Right hindlimb (tissue), 1 donor: ENCODE data around the gene SDS.

Source experiments
- DNase-seq: peaks from one replicate; pipeline ENCODE4 v3.0.0-alpha.2; 2018

Gene SDS

DNA sequence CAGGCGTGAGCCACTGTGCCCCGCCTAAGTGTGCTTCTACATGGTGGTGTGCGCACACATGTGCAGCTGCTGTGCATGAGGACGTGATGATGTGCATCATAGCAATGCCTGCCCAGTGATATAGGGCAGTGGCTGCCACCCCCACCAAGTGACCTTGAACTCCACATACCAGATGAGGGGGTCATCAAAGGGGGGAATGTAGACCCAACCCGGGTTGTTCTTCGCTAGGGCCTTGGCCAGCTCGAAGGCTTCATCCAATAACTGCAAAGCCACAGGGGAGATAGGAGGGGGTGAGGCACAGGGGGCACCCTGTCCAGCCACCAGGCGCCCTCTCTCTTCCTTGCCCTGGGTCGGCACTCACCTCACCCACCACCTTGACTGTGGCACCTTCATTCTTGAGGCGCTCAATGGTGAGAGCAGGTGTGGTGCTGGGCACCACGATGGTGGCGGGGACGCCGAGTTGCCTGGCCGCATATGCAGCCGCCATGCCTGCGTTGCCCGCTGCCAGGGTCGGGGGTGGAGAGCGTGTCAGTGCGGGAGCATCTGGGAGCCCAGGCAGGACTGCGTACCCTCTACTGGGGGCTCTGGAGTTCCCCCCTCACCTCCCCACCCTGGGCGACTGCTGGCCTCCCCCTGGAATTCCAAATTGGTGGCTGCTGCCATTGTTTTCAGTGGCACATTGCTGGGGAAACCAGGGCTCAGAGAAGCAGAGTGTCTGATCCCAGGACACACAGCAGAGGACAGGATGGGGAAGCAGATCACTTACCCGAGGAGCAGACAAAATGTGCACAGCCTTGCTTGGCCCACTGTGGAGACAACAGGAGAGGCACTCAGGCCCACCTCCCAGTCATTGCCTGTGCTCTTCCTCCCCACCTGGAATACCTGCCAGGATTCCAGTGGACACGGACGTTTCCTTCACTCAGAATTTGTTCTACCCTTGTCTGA, 5.1 kb downstream of the SDS start:
- no peak for DNase-seq

DNA sequence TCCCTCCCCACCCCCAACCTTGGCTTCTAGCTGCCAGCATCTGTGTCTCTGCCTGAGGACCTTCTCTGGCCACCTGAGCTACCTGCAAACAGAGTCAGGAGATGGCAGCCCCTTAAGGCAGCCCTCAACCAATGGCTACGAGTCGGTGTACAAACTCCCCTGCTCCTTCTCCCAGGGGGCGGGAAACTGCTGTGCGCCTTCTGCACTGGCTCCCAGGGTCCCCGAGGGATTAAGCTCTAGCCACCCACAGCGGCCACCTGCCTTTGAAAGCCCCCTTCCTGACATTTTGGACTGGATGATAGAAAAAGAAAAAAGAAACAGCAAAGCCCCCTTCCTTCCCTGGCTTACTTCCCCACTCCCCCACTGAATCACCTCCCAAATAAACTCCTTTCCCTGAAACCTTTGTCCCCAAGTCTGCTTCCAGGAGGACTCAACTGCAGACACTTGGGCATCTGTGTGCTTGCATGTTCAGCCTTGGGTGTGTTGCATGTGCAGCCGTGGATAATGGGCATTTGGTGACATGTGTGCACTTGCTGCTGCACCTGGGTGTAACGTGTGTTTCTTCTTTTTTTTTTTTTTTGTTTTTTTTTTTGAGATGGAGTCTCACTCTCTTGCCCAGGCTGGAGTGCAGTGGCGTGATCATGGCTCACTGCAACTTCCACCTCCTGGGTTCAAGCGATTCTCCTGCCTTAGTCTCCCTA, 6.0 kb downstream of the SDS start:
- DNase-seq = no peak

DNA sequence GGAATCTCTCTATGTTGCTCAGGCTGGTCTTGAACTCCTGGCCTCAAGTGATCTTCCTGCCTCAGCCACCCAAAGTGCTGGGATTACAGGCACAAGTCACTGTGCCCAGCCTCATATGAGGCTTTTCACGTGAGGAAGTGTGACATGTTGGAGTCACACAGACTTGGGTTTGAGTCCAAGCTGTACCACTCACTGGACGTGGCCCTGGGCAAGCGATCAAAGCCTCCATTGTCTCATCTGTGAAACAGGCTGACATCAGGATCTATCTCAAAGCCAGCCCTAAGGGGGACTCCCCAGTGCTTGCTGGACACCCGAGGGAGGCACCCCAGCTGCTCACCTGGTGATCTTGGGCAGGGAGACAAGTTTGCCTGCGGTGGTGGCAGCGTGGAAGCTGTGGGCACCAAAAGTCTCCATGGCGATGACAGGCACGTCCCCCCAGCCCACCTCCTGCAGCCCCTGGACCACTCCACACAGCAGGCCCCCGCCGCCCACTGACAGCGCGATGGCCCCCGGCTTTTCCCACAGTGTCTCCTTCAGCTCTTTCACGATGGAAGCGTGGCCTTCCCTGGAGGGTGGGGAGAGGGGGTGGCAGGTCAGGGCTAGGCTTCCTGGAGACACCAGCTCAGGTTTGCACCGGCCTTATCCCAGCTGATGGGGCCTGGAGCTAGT, 6.7 kb downstream of the SDS start:
- DNase-seq = no peak

DNA sequence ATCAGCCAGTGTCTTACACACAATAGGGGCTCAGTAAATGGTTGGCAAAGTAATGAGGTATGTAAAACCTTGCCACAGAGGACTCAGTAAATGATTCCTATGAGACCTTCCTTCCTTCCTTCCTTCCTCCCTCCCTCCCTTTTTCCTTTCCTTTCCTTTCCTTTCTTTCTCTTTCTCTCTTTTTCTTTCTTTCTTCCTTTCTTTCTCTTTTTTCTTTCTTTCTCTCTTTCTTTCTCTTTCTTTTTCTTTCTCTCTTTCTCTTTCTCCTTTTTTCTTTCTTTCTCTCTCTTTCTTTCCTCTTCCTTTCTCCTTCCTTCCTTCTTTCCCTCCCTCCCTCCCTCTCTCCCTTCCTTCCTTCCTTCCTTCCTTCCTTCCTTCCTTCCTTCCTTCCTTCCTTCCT, 7.5 kb downstream of the SDS start:
- no peak for DNase-seq

DNA sequence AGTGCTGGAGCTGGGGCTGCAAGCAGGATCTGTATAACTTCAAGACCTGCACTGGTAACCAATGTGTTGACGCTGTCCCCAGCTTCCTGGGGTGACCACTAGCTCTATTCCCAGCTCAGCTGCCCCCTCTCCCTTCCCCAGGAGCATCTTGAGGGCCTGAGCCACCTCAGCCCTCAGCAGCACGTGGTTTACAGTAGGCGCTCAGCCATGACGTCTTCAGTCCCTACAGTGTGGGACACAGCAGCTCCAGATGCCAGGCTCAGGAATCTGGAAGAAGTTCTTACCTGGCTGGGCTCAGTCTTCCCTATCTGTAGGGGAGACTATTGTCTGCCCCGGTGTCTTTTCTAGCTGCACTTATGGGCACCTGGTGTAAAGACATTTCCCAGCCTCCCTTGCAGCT, 8.6 kb downstream of the SDS start:
- no peak for DNase-seq

DNA sequence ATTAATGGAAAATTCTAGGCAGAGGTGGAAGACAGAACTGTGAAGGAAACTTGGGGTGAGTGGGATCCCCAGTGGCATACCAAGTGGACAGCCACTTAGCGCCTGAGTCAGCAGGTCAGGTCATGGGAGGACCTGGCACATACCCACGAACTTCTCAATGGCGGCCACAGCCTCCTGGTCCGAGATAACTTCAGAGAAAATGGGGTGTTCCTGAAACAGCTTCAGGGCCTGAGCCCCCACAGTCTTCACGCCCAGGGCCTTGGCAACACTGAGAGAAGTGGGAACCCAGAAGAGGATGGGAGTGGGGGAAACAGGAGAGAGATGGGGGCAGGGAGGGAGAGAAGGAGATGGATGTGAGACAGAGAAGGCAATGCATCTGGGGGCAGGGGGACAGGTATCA, 9.9 kb downstream of the SDS start:
- no peak for DNase-seq

DNA sequence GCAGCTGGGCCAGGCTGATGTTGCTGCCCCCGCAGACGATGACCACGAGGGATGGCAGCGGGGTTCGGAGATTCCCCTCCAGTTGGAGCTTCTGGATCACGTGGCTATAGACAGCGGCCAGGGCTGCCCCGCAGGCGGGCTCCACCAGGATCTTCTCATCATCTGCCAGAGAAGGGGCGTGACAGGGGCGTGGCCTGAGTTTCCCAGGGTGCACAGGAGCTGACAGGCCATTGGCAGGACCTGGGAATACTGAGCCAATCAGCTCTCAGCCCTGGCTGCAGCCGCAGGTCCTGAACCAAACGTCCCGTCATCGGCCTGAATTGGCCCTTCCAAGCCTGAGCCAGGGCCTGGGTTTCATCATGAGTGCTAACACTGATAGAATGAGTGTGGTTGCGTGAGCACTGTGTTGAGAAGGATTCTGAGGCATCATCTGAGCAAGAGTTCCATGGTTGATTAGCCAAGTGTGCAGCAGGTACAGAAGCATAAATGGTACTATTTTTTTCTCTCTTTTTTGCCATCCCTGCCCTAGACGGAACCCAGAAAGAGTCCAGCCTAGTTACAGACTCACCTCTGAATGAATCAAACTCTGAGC, 10.6 kb downstream of the SDS start:
- DNase-seq = no peak

DNA sequence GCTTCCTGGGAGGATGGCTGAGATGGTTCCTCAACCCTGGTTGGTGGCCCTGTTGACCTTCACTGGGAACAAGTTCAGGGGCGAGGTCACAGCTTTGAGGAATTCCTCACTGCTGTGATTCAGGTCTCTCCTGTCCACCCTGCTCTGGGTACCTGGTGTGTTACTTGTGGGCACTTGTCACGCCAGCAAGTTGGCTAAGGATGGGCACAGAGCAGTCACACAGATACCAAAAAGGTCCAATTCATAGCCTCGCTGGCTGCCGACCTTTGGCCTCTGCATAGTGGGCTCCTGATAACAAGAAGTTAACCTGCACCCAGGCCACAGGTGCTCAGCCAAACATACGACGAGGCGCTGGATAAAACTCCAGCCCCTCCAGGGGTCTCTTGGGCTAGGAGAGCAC, 11.2 kb downstream of the SDS start:
- no peak for DNase-seq

DNA sequence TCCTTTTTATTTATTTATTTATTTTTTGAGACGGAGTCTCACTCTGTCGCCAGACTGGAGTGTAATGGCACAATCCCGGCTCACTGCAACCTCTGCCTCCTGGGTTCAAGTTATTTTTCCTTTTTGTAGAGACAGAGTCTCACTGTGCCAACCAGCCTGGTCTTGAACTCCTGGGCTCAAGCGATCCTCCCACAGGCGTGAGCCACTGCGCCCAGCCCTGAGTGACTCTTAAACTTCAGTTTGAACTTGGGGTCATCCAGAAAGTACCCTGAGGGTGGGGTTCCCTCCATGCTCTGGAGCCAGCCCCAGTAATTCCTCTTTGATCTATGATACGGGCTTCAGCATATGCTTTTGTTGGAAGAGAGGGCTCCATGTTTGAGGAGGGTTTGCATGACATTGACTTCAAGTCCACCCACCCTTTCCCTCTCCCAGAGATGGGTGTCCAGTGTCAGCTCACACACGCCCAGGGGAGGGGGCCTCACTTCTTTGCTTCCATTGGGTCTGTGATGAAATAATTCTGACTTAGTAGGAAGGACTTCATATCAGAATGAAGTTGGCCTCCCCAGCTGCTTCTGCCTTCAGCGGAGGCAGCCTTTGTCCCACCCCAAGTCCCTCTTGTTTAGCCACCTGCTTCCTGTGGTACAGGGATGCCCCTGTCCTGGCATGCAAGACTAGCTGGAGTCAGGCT, 11.9 kb downstream of the SDS start:
- no peak for DNase-seq

DNA sequence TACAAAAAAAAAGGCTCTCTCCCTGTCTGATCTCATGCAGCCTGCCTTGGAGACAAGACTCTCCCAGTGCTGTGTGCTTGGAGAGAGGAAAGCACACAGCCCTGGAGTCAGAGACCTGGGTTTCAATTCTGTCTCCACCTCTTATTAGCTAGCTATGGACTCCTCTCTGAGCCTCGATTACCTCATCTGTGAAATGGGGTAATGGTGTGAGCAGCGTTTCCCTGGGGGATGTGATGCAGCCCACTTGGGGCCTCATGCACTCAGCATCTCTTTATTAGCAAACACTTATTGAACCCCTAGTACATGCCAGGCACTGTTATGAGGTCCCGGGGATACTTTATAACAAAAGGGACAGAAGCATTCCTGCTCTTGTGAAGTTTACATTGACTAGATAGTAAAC, 12.5 kb downstream of the SDS start:
- DNase-seq = no peak

DNA sequence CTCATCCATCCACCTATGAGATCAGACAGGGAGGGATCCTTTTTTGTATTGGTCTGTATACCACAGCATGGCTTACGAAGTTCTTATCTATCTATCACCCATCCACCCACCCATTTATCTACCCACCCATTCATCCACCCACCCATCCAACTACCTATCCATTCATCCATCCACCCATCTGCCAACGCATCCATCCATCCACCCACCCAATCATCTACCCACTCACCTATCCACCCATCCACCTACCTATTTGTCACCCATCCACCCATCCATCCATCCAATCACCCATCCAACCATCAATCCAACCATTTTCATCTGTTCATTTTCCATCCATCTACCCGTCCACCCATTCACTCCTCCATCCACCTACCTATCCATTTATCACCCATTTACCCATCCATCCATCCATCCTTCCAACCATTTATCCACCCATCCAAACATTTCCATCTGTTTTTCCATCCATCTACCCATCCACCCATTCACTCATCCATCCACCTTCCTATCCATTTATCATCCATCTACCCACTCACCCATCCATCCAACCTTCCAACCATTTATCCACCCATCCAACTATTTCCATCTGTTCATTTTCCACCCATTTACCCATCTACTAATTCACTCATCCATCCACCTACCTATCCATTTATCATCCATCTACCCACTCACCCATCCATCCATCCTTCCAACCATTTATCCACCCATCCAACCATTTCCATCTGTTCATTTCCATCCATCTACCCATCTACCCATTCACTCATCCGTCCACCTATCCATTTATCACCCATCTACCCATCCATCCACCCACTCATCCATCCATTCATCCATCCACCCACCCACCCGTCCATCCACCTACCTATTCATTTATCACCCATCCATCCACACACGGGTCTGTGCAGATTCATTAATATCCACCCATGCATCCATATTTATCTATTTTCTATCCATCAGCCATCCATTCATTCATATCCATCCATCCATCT, 13.3 kb downstream of the SDS start:
- DNase-seq = no peak

DNA sequence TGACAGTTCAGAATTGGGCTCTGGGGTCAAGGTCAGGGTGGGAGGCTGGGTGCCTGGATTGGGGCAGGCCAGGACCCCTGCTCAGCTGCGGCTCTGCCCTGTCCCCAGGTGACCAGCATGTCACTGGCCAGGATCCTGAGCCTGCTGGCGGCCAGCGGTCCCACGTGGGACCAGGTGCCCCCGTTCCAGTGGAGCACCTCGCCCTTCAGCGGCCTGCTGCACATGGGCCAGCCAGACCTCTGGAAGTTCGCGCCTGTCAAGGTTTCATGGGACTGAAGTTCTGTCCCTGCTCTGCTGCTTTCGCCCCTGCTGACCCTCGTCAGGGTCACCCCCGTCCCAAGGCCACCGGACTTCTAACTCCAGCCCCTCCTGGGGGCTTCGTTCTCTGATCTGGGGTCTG, 15.3 kb downstream of the SDS start:
- no peak for DNase-seq

DNA sequence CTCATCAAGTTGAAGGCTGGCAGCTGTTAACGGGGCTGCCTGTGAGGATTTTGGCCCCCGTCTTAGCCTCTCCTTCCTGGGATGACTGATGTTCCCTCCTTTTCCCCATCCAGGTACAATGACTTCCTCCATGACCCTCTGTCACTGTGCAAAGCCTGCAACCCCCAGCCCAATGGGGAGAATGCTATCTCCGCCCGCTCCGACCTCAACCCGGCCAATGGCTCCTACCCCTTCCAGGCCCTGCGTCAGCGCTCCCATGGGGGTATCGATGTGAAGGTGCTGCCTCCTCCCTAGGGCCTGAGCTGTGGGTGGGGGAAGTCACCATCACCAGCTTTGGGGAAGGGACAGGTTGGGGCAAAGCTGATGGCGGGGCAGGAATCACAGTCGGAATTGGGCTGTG, 16.1 kb downstream of the SDS start:
- DNase-seq = no peak

DNA sequence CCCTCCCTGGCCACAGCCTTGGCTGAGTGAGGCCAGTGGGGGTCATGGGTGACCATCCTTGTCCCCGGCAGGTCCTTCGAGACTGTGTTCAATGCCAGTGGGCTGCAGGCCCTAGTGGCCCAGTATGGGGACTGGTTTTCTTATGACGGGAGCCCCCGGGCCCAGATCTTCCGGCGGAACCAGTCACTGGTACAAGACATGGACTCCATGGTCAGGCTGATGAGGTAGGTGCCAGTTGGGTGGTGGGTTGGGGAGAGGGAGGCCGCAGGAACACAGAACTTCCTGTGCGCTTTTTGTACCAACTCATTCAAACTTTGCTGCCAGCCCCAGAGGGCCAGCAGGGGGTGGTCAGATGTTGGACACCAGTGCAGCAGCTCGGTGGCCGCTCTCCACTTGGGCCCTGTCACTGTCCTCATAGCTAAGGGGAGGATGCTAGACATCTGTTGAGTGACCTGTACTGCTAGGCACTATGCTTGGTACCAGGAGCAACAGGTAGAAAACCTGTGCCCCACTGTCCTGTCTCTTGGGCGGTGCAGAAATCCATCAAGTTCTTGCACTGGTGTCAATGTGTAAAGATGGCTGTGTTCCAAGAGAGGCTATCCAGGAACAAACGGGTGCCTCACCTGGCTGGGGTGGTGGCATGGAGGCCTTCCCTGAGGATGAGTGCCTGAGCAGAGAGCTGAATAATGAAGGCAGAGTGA, 16.7 kb downstream of the SDS start:
- DNase-seq = no peak

DNA sequence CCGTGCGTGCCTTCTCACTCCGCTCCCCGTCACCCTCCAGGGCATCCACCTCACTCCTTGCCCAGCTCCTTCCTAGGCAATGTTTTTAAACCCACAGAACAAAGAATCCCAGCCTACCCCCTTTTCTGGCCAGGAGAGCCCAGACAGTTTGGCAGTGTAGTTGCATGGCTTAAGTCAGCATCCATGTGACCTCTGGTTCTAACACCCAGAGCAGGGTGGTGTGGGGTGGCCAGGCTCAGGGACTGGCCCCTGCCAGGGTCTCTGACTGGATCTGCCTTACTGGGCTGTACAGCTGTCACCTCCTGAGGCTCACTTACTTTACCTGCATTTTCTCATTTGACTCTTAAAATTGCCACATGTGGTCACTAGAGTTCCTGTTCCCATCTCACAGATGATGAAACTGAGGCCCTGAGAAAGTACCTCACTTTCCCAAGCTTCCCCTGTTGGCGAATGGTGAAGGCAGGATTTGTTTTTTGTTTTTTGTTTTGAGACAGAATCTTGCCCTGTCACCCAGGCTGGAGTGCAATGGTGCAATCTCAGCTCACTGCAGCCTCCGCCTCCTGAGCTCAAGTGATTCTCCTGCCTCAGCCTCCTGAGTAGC, 18.3 kb downstream of the SDS start:
- DNase-seq = no peak

DNA sequence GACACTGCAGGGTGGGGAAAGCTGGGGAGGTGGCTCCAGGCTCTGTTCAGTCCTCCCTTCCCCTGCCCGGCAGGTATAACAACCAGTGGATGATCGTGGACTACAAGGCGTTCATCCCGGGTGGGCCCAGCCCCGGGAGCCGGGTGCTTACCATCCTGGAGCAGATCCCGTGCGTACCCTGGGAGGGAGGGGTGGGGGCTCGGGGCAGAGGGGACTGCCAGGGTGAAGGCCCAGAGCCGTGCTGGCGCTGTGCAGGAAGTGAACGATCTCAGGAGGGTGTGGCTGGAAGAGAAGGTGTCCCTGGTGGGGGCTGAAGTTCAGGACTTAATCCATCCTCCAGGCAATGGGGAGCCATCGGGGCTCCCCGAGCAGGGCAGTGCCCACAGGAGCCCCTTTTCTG, 18.9 kb downstream of the SDS start:
- no peak for DNase-seq

DNA sequence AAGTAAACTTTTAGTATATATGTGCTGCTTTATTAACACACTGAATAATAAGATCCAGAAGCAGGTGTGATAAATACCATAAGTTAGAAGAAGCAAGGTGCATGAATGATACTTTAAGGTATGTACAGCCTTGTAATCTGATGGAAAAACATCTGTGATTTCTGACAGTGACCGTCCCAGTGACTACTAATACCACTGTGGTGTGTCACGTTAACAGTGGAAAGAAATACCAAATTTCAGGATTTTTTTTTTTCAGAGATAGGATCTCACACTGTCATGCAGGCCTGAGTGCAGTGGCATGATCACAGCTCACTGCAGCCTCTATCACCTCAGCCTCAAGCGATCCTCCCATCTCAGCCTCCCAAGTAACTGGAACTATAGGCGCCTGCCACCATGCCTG, 21.5 kb downstream of the SDS start:
- DNase-seq = no peak

DNA sequence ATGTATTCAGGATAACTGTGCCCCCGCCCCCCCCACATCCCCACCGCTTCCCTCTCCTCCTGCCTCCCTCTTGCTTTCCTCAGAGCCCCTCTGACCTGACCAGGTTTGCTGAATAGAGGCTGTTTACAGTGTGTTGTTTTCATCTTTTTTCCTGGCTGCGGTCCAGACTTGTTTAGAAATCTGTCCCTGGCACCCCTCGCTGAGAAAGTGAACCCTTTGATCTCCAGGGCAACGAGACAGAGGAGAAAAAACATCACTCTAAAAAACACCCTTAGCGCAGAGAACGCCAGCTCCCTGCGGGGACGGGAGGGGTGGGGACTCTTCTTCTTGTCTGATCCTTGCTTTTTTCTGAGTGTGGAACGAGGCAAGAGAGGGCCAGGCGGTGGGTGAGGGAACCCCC, 22.5 kb downstream of the SDS start:
- DNase-seq = no peak

DNA sequence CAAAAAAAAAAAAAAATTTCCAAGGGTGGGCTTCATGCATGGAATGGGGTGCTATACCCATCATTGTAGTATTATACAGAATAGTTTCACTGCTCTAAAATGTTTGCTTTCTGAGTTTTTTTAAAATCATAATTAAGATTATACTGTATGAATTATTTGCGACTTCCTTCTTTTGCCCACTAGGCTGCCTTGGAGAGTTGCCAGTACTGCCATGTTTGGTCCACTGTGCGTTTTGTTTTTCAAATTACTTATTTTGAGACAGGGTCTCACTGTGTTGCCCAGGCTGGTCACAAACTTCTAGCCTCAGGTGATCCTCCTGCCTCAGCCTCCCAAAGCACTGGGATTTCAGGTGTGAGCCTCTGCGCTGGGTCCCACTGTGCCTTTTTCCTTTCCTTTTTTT, 25.4 kb downstream of the SDS start:
- no peak for DNase-seq

DNA sequence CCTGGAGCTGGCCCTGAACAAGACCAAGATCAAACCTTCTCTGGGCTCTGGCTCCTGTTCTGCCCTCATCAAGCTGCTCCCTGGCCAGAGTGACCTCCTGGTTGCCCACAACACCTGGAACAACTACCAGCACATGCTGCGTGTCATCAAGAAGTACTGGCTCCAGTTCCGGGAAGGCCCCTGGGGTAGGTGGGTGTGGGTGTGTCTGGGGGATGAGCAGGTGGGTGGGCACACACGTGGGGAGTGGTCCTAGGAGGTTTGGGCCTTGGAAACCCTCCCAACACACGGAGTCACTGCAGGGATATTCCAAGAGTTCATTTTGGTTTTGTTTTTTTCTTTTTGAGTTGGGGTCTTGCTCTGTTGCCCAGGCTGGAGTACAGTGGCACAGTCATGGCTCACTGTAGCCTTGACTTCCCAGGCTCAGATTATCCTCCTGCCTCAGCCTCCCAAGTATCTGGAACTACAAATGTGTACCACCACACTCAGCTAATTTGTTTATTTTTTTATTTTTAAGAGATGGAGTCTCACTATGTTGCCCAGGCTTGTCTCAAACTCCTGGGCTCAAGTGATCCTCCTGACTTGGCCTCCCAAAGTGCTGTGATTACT, 28.8 kb downstream of the SDS start:
- DNase-seq = no peak
